Thyroid gland (tissue), 4 donors: ENCODE measurements around the gene MICAL3. TPM values are rescaled to one million over a fixed set of nuclear protein-coding genes. Genes with fewer than 3 reads are reported as not detected.

Experiments used
- DNase-seq, 2 donors: peaks; one replicate each; pipeline ENCODE4 v3.0.0-alpha.2; 2019
- H3K27ac ChIP-seq, 3 donors: fragments of 200-600 bp; sonication (generic); 1 replicate in 2 of 3; 2 replicates in 1 of 3; pipeline ENCODE4 v1.5.1; 2016 to 2019; ENCODE audit warnings: mild to moderate bottlenecking in 1 of 3, moderate library complexity in 1 of 3
- H3K27me3 ChIP-seq: fragments of 200-600 bp; sonication (generic); one replicate; pipeline ENCODE4 v1.5.1; 2019
- H3K36me3 ChIP-seq, 2 donors: fragments of 200-600 bp; sonication (generic); one replicate each; pipeline ENCODE4 v1.5.1; 2016 to 2019
- H3K4me1 ChIP-seq, 2 donors: fragments of 200-600 bp; sonication (generic); one replicate each; pipeline ENCODE4 v1.5.1; 2017 to 2019
- H3K4me3 ChIP-seq, 3 donors: fragments of 200-600 bp; sonication (generic); replicated peaks in 1 of 3; 1 replicate in 2 of 3; 2 replicates in 1 of 3; pipeline ENCODE4 v1.5.1; 2016; ENCODE audit warnings: mild to moderate bottlenecking in 1 of 3
- H3K9me3 ChIP-seq: fragments of 200-600 bp; sonication (generic); one replicate; pipeline ENCODE4 v1.5.1; 2017
- POLR2A ChIP-seq, 2 donors: fragments of 450-650 bp; IDR thresholded peaks; one replicate each; pipeline ENCODE4 v1.6.1; 2017; ENCODE audit warnings: antibody characterized with exemption in 2 of 2, mild to moderate bottlenecking in 2 of 2, moderate library complexity in 1 of 2
- WGBS, 2 donors: methylation state at CpG; one replicate each; pipeline ENCODE4 v1.1.5; 2017; 5-methylcytosine and 5-hydroxymethylcytosine counted together
- intact Hi-C: fragments of 100-400 bp; cut with DNase I; formaldehyde crosslinking; loops from one replicate; pipeline ENCODE4 v1.15.1; 2023
- total RNA-seq, 4 donors: library from RNA; depleted of rRNA; stranded (reverse); fragments of >200 nt; gene quantifications; one replicate each; pipeline ENCODE4 v1.2.3, GENCODE V29; 2016
- TF ChIP-seq, protein P1 (sequence below), 6 experiments: fragments of 200-600 bp in 3 of 6; fragments of 450-650 bp in 3 of 6; sonication (generic) in 3 of 6; IDR thresholded peaks; one replicate each; pipeline ENCODE4 v1.5.1; 2016 to 2019; ENCODE audit warnings: antibody characterized with exemption in 6 of 6, mild to moderate bottlenecking in 2 of 6, inconsistent platforms in 1 of 6, moderate library complexity in 1 of 6

MICAL3 gene
- total RNA-seq, 4 donors from 2014 or later, result 31.8 to 53.8 (median 43.6) TPM

DNA sequence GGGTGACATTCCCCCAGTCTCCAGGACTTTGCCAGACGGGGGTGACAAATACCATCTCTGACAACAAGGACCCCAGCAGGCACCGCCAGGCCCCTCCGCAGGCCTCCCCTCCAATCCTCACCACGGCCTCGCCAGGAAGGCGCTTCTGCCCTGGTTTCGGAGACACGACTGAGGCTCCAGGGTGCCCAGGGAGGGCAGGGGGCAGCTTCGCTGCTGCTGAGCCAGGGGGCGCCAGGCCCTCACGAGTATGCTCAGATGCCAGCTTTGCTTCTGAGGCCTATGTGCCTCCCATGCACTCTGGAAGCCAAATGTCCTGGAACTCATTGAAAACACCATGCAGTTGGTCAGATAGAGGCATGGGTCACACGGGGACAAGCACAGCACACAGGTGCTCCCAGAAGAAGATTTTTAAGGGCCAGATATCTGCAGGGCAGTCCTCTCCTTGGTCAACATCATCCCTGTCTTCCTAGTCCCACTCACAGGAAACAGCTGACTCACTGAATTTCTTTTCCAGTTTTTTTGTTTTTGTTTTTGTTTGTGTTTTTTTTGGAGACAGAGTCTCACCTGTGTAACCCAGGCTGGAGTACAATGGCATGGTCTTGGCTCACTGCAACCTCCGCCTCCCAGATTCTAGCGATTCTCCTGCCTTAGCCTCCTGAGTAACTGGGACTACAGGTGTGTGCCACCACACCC lies 270.0 kb downstream of the MICAL3 start:
- H3K36me3 ChIP-seq, result no peaks in the 10 kb centered on the region
- H3K27ac ChIP-seq, result no peak overlapping the region
- 89 to 91% methylated on average over 12 to 14 of the region's 14 CpGs for WGBS, 2 donors
- no peak overlapping the region for H3K4me3 ChIP-seq
- no peak for DNase-seq
- H3K4me1 ChIP-seq, result no peaks in the 10 kb centered on the region
- no peaks in the 10 kb centered on the region for H3K27me3 ChIP-seq
- TF ChIP-seq, protein P1, sequence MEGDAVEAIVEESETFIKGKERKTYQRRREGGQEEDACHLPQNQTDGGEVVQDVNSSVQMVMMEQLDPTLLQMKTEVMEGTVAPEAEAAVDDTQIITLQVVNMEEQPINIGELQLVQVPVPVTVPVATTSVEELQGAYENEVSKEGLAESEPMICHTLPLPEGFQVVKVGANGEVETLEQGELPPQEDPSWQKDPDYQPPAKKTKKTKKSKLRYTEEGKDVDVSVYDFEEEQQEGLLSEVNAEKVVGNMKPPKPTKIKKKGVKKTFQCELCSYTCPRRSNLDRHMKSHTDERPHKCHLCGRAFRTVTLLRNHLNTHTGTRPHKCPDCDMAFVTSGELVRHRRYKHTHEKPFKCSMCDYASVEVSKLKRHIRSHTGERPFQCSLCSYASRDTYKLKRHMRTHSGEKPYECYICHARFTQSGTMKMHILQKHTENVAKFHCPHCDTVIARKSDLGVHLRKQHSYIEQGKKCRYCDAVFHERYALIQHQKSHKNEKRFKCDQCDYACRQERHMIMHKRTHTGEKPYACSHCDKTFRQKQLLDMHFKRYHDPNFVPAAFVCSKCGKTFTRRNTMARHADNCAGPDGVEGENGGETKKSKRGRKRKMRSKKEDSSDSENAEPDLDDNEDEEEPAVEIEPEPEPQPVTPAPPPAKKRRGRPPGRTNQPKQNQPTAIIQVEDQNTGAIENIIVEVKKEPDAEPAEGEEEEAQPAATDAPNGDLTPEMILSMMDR (IDR thresholded peaks at IDR 0.05), result no peak
- no peak for TF ChIP-seq POLR2A (IDR thresholded peaks at IDR 0.05)
- intact Hi-C loops, result no loop called here
- H3K9me3 ChIP-seq, result no peaks in the 10 kb centered on the region

DNA sequence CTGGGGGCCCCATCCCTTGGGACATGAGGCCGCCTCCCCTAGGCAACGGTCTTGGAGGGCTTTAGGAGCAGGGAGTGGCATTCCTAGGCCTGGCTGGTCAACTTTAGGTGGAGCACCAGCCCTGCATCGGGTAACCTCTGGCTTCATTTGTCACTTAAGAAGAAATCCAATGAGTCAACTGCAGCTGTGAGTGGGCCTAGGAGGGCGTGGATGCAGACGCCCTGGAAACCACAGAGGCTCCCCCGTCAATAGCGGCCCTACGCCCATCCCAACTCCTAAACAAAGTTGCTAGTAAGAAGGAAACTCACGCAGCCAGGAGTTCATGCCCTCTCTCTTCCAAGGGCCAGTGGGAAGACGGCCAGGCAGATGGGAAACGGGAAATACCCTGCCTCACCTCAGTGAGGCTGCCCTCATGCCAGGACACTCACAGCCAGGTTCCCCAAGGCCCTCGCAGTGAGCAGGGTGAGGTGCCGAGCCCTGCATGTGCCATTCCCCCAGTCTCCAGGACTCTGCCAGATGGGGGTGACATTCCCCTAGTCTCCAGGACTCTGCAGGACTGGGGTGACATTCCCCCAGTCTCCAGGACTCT lies 270.9 kb downstream of the MICAL3 start:
- intact Hi-C loops, result no loop called here
- H3K36me3 ChIP-seq, result no peaks in the 10 kb centered on the region
- no peaks in the 10 kb centered on the region for H3K4me1 ChIP-seq
- WGBS, 2 donors, result 79 to 95% methylated on average over 9 to 10 of the region's 13 CpGs
- H3K27ac ChIP-seq, result no peak overlapping the region
- H3K9me3 ChIP-seq, result no peaks in the 10 kb centered on the region
- no peaks in the 10 kb centered on the region for H3K27me3 ChIP-seq
- H3K4me3 ChIP-seq, result no peak overlapping the region
- TF ChIP-seq, protein P1 (IDR thresholded peaks at IDR 0.05), result no peak
- no peak for TF ChIP-seq POLR2A (IDR thresholded peaks at IDR 0.05)
- no peak for DNase-seq

DNA sequence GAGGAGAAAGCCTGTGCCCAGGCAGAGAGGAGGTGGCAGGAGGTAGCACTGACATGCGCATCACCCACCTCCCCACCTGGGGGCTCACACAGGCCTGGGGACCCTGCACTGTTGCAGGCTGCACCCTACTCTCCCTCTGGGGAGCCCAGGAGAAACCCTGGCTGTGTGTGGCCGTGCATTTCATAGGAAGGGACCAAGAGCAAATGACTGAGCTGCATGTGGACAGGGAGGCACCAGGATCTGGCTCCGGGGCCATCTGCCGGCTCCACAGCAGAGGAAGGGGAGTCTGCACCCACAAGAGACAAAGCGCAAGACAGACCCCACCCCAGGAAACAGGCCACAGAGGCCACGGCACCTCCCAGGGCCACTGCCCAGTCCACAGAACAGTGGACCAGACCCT lies 272.8 kb downstream of the MICAL3 start:
- 70 to 88% methylated on average over 3 to 4 of the region's 6 CpGs for WGBS, 2 donors

DNA sequence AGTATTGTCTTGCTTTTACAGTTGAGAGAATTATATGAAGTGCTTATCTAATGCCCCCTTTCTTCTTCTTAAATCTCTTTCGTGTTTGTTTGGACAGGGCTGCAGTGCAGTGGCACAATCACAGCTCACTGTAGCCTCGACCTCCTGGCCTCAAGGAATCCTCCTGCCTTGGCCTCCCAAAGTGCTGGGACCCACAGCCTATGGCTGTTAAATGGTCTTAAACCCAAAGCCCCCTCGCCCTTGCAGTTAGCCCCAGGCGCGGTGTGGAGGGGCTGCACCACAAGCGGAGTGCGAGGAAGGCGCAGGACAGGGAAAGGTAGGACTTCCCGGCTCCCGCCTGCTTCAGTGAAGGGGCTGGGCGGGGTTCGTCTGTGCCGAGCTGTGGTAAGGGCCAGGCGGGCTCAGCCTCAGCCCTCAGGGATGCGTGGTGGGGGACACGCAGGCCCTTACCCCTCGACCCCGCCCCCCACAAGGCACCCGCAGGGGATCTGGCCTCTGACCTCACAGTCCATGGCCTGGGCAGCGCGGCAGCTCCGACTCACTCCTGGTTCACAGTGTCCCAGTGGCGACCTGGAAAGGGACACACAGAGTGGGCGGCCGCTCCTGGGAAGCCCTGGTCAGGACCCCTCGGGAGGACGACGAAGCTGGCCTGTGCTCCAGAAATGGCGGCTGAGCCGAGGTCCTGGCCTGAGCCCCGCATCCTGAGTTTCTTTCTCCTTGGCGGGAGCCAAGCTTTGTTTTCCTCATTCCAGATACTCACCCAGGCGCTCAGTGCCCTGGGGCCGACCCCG lies 274.6 kb downstream of the MICAL3 start:
- H3K4me3 ChIP-seq, result no peak overlapping the region
- H3K9me3 ChIP-seq, result no peaks in the 10 kb centered on the region
- H3K27ac ChIP-seq, result no peak overlapping the region
- no peak for DNase-seq
- H3K27me3 ChIP-seq, result no peaks in the 10 kb centered on the region
- 86 to 88% methylated on average over 30 to 34 of the region's 35 CpGs for WGBS, 2 donors
- TF ChIP-seq POLR2A (IDR thresholded peaks at IDR 0.05), result no peak
- TF ChIP-seq, protein P1 (IDR thresholded peaks at IDR 0.05), result no peak
- H3K36me3 ChIP-seq, result no peaks in the 10 kb centered on the region
- intact Hi-C loops, result no loop called here
- no peaks in the 10 kb centered on the region for H3K4me1 ChIP-seq

More for the DNA sequence above, 272.8 kb downstream of the MICAL3 start:
- H3K4me3 ChIP-seq, result no peak overlapping the region
- DNase-seq, result no peak
- H3K27ac ChIP-seq, result no peak overlapping the region
- TF ChIP-seq, protein P1 (IDR thresholded peaks at IDR 0.05), result no peak
- TF ChIP-seq POLR2A (IDR thresholded peaks at IDR 0.05), result no peak
- no peaks in the 10 kb centered on the region for H3K36me3 ChIP-seq
- H3K4me1 ChIP-seq, result no peaks in the 10 kb centered on the region
- no peaks in the 10 kb centered on the region for H3K27me3 ChIP-seq
- intact Hi-C loops, result no loop called here
- no peaks in the 10 kb centered on the region for H3K9me3 ChIP-seq
